Esophagus muscularis mucosa (tissue), 4 donors: ENCODE results near the gene QRICH1. TPM values are rescaled to one million over a fixed set of nuclear protein-coding genes. Genes with fewer than 3 reads are reported as not detected.

ENCODE experiments used
- DNase-seq: peaks from one replicate; pipeline ENCODE4 v3.0.0-alpha.2; 2017; ENCODE audit errors: extremely low spot score
- H3K27ac ChIP-seq, 4 donors: fragments of 200-600 bp; sonication (generic); replicated peaks in 1 of 4; 1 replicate in 3 of 4; 2 replicates in 1 of 4; pipeline ENCODE4 v1.5.1; 2016 to 2019; ENCODE audit warnings: mild to moderate bottlenecking in 1 of 4
- H3K27me3 ChIP-seq, 4 donors: fragments of 200-600 bp; sonication (generic); one replicate each; pipeline versions ENCODE4 v1.5.1 to v1.6.0; 2016 to 2019
- H3K36me3 ChIP-seq, 4 donors: fragments of 200-600 bp; sonication (generic); one replicate each; pipeline ENCODE4 v1.5.1; 2016 to 2019
- H3K4me1 ChIP-seq, 4 donors: fragments of 200-600 bp; sonication (generic); one replicate each; pipeline ENCODE4 v1.5.1; 2016 to 2019
- H3K4me3 ChIP-seq, 4 donors: fragments of 200-600 bp; sonication (generic); 1 replicate in 2 of 4; 2 replicates in 2 of 4; pipeline ENCODE4 v1.5.1; 2016 to 2019; ENCODE audit warnings: mild to moderate bottlenecking in 4 of 4, moderate library complexity in 1 of 4
- H3K9me3 ChIP-seq, 4 donors: fragments of 200-600 bp; sonication (generic); 1 replicate in 3 of 4; 2 replicates in 1 of 4; pipeline ENCODE4 v1.5.1; 2016 to 2019
- CTCF ChIP-seq, 3 experiments: fragments of 200-600 bp in 2 of 3; fragments of 450-650 bp in 1 of 3; sonication (generic) in 2 of 3; IDR thresholded peaks; one replicate each; pipeline ENCODE4 v1.5.1; 2017 to 2019; ENCODE audit warnings: antibody characterized with exemption in 3 of 3, mild to moderate bottlenecking in 2 of 3, moderate library complexity in 1 of 3
- EP300 ChIP-seq: sonication (generic); formaldehyde crosslinking; IDR thresholded peaks from one replicate; pipeline ENCODE4 v1.6.1; 2017; ENCODE audit warnings: antibody characterized with exemption
- POLR2A ChIP-seq: fragments of 450-650 bp; IDR thresholded peaks from one replicate; pipeline ENCODE4 v1.6.1; 2017; ENCODE audit warnings: antibody characterized with exemption, moderate library complexity, mild to moderate bottlenecking, low read depth
- POLR2AphosphoS5 ChIP-seq, 2 donors: sonication (generic); formaldehyde crosslinking; IDR thresholded peaks; one replicate each; pipeline ENCODE4 v1.6.1; 2017; ENCODE audit warnings: antibody characterized with exemption in 2 of 2
- WGBS: methylation state at CpG from one replicate; pipeline ENCODE4 v1.1.5; 2018; 5-methylcytosine and 5-hydroxymethylcytosine counted together
- intact Hi-C: fragments of 100-400 bp; cut with DNase I; formaldehyde crosslinking; loops from one replicate; pipeline ENCODE4 v1.15.1; 2023
- total RNA-seq, 4 donors: library from RNA; depleted of rRNA; stranded (reverse); fragments of >200 nt; gene quantifications; one replicate each; pipeline versions ENCODE4 v1.1.0 to v1.2.1, GENCODE V29; 2016

Gene QRICH1
- total RNA-seq, 4 donors from 2014 or later: 81.8 to 228 (median 91.2) TPM

- H3K9me3 ChIP-seq: no peaks in the 10 kb centered on the region
- no peaks in the 10 kb centered on the region for H3K27me3 ChIP-seq
- no peak for DNase-seq
- intact Hi-C loops: no loop called here
- 93% methylated on average over 3 of the region's 3 CpGs for WGBS
- TF ChIP-seq POLR2AphosphoS5 (IDR thresholded peaks at IDR 0.05) (no peak), CTCF (IDR thresholded peaks at IDR 0.05) (no peak), EP300 (no peak), POLR2A (no peak)
- peaks cover 32 to 100% (median 86%) of the 10 kb centered on the region in 4 donors for H3K36me3 ChIP-seq
- peaks cover 0 to 6% (median 3%) of the 10 kb centered on the region in 4 donors for H3K4me1 ChIP-seq
- no peak overlapping the region for H3K4me3 ChIP-seq
- no peak overlapping the region for H3K27ac ChIP-seq
Observed at GRCh38 chr3:49035281-49035680, 58.6 kb downstream of the QRICH1 start.

- WGBS: 97% methylated on average over 2 of the region's 2 CpGs
- Histone ChIP-seq H3K27me3 (no peaks in the 10 kb centered on the region), H3K27ac (no peak overlapping the region), H3K4me3 (no peak overlapping the region), H3K4me1 (peaks cover 0 to 8% (median under 1%) of the 10 kb centered on the region in 4 donors), H3K9me3 (no peaks in the 10 kb centered on the region), H3K36me3 (peaks cover 32 to 100% (median 86%) of the 10 kb centered on the region in 4 donors)
- intact Hi-C loops: loop anchor here (5.0 kb wide), 1 partner anchor 58 kb away; the partner anchor contains the start of gene QRICH1
- no peak for DNase-seq
- TF ChIP-seq CTCF (IDR thresholded peaks at IDR 0.05): no peak
- no peak for TF ChIP-seq POLR2A
- no peak for TF ChIP-seq POLR2AphosphoS5 (IDR thresholded peaks at IDR 0.05)
- TF ChIP-seq EP300: no peak
Observed at GRCh38 chr3:49034650-49035049, 59.2 kb downstream of the QRICH1 start.

- WGBS: 87% methylated on average over 5 of the region's 6 CpGs
- H3K27me3 ChIP-seq: no peaks in the 10 kb centered on the region
- no peak overlapping the region for H3K4me3 ChIP-seq
- no peak overlapping the region for H3K27ac ChIP-seq
- H3K4me1 ChIP-seq: peaks cover 12 to 25% (median 14%) of the 10 kb centered on the region in 4 donors
- intact Hi-C loops: loop anchor here (5.0 kb wide), 1 partner anchor 60 kb away; the partner anchor contains the start of gene QRICH1
- peaks cover 32 to 81% (median 75%) of the 10 kb centered on the region in 4 donors for H3K36me3 ChIP-seq
- no peak for TF ChIP-seq EP300
- H3K9me3 ChIP-seq: no peaks in the 10 kb centered on the region
- no peak for DNase-seq
Observed at GRCh38 chr3:49032646-49033304, 61.1 kb downstream of the QRICH1 start.

- H3K36me3 ChIP-seq: peaks cover 26 to 81% (median 72%) of the 10 kb centered on the region in 4 donors
Observed at GRCh38 chr3:49030321-49030720, 63.5 kb downstream of the QRICH1 start.

More at GRCh38 chr3:49030321-49030720, 63.5 kb downstream of the QRICH1 start:
- no peaks in the 10 kb centered on the region for H3K9me3 ChIP-seq
- TF ChIP-seq POLR2A: no peak
- no peak for TF ChIP-seq CTCF (IDR thresholded peaks at IDR 0.05)
- no peak for TF ChIP-seq EP300
- TF ChIP-seq POLR2AphosphoS5 (IDR thresholded peaks at IDR 0.05): no peak
- DNase-seq: no peak
- H3K4me1 ChIP-seq: peaks cover 13 to 38% (median 26%) of the 10 kb centered on the region in 4 donors
- H3K27ac ChIP-seq: peak overlapping the region; percentile 93 to 98 (median 94)
- no peak overlapping the region for H3K4me3 ChIP-seq
- intact Hi-C loops: loop anchor here (5.0 kb wide), 1 partner anchor 62 kb away; the partner anchor contains the start of gene QRICH1
- no peaks in the 10 kb centered on the region for H3K27me3 ChIP-seq
- WGBS: 86% methylated on average over 6 of the region's 6 CpGs
